NCI-H82 (cell line): ENCODE results near the gene KDM4C.
A peak's percentile ranks its signal among the peaks of the same experiment; 100 is the strongest.
"Not testable (repeated sequence)": the region's sequence is repeated elsewhere in the genome, so short reads cannot be mapped to it uniquely, and the experiment has no call there.

ENCODE experiments used
- DNase-seq: peaks from one replicate; lab custom pipeline; 2025; lab: John Stamatoyannopoulos, UW

KDM4C gene

GRCh38 chr9:6931913-6932312 is 174.1 kb downstream of the KDM4C start:
- DNase-seq: no peak

GRCh38 chr9:6936103-6936502 is 178.3 kb downstream of the KDM4C start:
- no peak for DNase-seq

- no peak for DNase-seq
These were observed 179.4 kb downstream of the KDM4C start for GRCh38 chr9:6937209-6937608.

- DNase-seq: no peak
These were observed 180.7 kb downstream of the KDM4C start for GRCh38 chr9:6938447-6938846.

- DNase-seq: no peak
These were observed 181.1 kb downstream of the KDM4C start for GRCh38 chr9:6938873-6939272.

- DNase-seq: no peak
These were observed 183.7 kb downstream of the KDM4C start for GRCh38 chr9:6941501-6941900.

- no peak for DNase-seq
These were observed 184.6 kb downstream of the KDM4C start for GRCh38 chr9:6942406-6942805.

- no peak for DNase-seq
These were observed 185.5 kb downstream of the KDM4C start for GRCh38 chr9:6943293-6943692.

- peak; percentile 35 for DNase-seq
These were observed 186.3 kb downstream of the KDM4C start for GRCh38 chr9:6944093-6944551.

GRCh38 chr9:6944896-6945295 is 187.1 kb downstream of the KDM4C start:
- DNase-seq: no peak

- no peak for DNase-seq
These were observed 188.0 kb downstream of the KDM4C start for GRCh38 chr9:6945816-6946215.

GRCh38 chr9:6946583-6947166 is 188.9 kb downstream of the KDM4C start:
- no peak for DNase-seq

- not testable (repeated sequence) for DNase-seq
These were observed 191.1 kb downstream of the KDM4C start for GRCh38 chr9:6948921-6949320.

- peak; percentile 61 for DNase-seq
These were observed 197.6 kb downstream of the KDM4C start for GRCh38 chr9:6955251-6955921.

GRCh38 chr9:6956879-6957278 is 199.1 kb downstream of the KDM4C start:
- DNase-seq: no peak

- DNase-seq: peak; percentile 88
These were observed 201.7 kb downstream of the KDM4C start for GRCh38 chr9:6959270-6960000.

- DNase-seq: no peak
These were observed 203.0 kb downstream of the KDM4C start for GRCh38 chr9:6960777-6961176.

- peak; percentile 37 for DNase-seq
These were observed 204.2 kb downstream of the KDM4C start for GRCh38 chr9:6961845-6962522.

GRCh38 chr9:6965566-6965965 is 207.8 kb downstream of the KDM4C start:
- peak; percentile 91 for DNase-seq

- DNase-seq: no peak
These were observed 210.5 kb downstream of the KDM4C start for GRCh38 chr9:6968271-6968670.

GRCh38 chr9:6969805-6970204 is 212.0 kb downstream of the KDM4C start:
- no peak for DNase-seq

- DNase-seq: no peak
These were observed 215.3 kb downstream of the KDM4C start for GRCh38 chr9:6973089-6973488.

- DNase-seq: no peak
These were observed 216.0 kb downstream of the KDM4C start for GRCh38 chr9:6973762-6974161.
